ENCODE measurements around the gene PHLDB2.

The PHLDB2 gene

DNA sequence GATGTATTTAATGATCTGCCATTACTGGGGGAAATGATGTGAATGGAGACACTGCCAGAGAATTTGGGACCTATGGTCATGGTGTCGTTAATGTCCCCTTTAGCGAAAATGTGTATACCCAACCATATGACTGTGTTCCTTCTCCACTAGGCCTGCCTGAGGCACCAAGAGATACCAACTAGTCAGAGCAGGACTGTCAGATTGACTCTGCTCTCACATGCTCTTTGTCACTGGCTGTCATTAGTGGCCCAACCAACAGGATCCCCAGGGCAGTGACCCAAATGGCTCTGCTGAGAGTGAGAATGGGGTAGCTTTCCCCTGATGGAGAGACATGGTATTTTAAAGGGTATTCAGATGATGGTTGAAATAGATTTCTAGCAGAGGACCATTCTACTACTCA is 142.5 kb downstream of the PHLDB2 start:
- no peak for DNase-seq

- peak; percentile 68 for DNase-seq
These were observed 143.3 kb downstream of the PHLDB2 start for GRCh38 chr3:112002096-112002971.

- no peak for DNase-seq
These were observed 144.4 kb downstream of the PHLDB2 start for GRCh38 chr3:112003321-112004080.

DNA sequence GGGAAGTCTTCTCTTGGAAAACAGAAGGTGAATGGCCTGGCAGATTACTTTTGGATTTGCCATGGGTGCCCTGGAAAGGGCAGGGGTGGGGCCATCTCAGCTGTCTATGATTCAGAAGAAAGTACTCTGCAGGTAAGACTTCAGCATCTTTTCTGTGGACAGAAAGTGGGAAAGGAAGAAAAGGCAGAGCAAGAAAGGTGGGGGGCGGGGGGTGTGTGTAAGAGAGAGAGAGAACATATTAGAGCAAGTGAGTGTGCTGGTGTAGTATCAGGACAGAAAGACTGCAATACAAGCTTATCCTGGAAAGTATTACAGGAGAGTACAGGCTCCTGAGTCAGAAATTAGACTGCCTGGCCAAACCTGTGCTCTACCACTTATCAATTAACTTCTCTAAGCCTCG is 145.1 kb downstream of the PHLDB2 start:
- no peak for DNase-seq

DNA sequence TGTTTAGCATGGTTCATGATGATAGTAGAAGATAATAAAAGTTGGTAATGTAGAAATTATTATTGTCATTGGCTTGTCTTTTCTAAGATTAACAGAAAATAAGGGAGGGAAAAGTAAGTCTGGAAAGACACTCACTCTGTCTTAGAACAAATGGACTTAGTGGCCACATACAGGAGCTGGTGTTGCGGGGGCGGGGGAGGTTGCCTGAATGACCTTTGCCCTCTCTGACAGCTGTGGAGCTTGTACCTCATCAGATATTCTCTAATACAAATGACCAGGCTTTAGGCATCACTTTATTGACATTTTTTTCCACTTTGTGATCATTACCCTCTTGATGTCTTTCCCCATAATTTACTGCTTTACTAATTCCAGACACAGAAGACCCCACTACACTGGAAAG is 145.6 kb downstream of the PHLDB2 start:
- DNase-seq = no peak

GRCh38 chr3:112005091-112005672 is 146.1 kb downstream of the PHLDB2 start:
- DNase-seq = peak; percentile 63

- DNase-seq = peak; percentile 75
These were observed 148.6 kb downstream of the PHLDB2 start for GRCh38 chr3:112007633-112008032.

DNA sequence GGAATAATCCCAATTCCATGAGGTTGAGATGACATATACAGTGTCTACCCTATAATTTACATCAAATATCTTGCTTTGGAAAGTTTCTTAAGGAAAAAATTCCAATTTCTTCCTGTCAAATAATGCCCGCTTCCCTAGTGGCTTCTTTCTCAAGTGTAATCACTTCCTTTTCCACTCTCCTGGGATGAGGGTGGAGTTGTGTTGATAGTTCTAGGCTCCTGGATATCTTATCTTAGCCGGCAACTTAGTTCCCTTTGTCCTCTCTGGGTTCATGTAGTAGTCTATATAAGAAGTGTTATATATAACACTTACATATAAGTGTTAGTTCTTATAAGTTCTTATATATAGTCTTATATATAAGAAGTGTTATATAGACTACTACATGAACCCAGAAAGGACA is 150.6 kb downstream of the PHLDB2 start:
- no peak for DNase-seq

GRCh38 chr3:112010636-112011035 is 151.6 kb downstream of the PHLDB2 start:
- no peak for DNase-seq

DNA sequence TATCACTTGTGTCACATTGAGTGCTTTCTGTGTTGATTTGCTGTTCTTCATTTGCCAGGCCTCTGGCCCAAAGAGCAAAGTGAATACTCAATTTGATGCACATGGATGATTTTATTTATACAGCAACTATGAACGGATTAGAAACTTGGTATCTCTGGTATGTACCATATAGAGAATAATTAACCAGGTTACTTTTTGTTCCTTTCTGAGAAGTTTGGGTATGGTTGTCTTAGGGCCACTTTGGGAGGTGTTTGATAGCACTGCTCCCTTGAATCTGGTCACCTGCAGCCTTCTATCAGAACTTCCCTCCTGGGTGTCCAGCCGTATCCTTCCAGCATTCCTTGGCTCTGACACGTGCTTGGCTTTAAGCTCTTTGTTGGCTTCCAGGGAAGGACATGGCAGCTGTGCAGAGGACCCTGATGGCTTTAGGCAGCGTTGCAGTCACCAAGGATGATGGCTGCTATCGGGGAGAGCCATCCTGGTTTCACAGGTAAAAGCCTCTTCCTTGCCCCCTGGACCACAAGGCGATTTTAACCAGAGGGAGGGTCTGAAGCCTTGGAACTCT is 152.4 kb downstream of the PHLDB2 start:
- no peak for DNase-seq

DNA sequence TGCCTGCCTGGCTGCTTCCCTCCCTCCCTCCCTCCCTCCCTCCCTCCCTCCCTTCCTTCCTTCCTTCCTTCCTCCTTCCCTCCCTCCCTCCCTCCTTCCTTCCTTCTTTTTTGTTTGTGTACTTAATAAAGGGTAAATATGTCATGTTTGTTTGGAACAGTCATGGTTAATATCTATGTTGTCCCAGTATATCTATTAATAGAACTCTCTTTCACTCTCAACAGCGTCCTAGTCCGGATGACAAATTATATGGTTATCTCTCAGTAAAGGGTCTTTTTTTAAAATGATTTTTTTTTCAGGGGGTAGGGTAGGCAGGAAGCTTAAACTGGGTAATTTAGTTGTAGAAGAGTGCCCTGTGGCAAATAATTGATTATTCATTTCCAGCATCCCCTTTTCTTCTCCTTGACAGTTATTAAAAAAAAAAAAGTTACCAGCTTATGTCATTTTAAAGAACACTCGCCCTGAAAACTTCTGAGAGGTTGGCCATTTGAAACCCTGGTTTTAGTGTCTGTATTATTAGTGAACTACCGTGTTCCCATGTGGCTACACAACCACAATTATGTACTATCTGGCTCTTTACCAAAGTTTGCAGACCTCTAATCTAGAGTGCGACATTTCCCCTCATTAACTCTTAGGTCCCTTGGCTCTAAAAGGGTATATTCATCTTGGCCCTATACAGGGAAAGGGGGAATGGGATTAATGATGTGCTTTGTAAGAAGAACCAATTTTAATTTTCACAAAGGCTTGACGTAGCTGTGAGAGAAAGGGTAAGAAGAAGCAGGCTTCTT is 153.3 kb downstream of the PHLDB2 start:
- peak; percentile 30 for DNase-seq

- DNase-seq = peak; percentile 72
These were observed 154.2 kb downstream of the PHLDB2 start for GRCh38 chr3:112013058-112013783.

DNA sequence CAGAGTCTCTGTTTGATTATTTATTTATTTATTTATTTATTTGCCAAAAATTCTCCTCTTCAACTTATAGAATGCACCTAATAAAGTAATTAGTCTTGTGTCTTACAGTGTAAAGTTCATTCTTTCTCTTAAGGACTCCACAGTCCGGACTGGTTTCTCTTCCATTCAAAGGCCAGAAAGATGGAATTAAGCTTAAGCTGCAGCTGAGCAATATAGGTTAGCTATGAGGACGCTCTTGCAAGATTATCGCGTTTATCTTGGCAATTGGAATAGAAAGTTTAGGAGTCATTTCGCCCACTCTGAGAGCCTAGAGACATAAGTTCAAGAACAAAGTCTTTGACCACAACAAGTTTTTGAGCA is 154.7 kb downstream of the PHLDB2 start:
- DNase-seq = no peak

DNA sequence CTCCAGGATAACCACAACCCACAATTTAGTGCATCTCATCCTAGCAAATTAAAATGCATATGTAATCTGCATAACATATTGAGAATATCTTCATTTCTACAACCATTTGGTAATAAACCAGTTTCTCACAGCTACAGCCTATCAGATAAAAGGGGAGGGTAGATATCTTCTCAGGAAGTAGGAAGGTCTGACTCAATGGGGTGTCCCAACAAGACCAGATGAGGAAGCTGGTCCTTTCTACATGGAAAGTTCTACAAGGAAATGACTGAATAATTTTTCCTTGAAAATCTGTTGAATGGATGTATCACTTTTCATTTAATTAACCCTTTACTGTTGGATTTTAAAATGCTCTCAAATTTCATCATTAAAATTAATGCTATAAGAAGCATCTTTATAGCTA is 158.0 kb downstream of the PHLDB2 start:
- no peak for DNase-seq

DNA sequence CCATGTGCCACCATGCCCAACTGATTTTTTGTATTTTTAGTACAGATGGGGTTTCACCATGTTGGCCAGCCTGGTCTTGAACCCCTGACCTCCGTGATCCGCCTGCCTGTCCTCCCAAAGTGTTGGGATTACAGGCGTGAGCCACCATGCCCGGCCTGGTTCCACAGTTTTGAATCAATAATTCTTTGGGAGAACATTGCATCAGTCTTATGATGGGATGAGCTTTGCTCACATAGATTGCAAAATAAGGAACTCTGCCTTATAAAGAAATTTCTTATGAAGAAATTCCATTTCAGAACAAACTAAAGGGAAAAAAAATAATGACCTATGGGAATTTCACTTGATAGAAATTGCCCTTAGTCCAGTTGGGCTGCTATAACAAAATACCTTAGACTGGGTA is 159.6 kb downstream of the PHLDB2 start:
- no peak for DNase-seq

- DNase-seq = no peak
These were observed 160.7 kb downstream of the PHLDB2 start for GRCh38 chr3:112019716-112020115.

GRCh38 chr3:112020674-112021085 is 161.6 kb downstream of the PHLDB2 start:
- DNase-seq = no peak
